ENCODE data around the gene VTI1A. TPM values are rescaled to one million over a fixed set of nuclear protein-coding genes. Genes with fewer than 3 reads are reported as not detected.

The VTI1A gene
- total and polyA plus RNA-seq, 2 of the 13 experiments (the other 11 are each of a cell fraction or from before 2014, with no cell fraction given), result 11.7 to 32.7 TPM

GRCh38 chr10:112653215-112653614, 206.2 kb downstream of the VTI1A start (continued):
- TF ChIP-seq CSRNP1 (CRISPR knock-in tag; IDR thresholded peaks at IDR 0.05), result no peak
- no peak for TF ChIP-seq KDM3A (CRISPR knock-in tag; IDR thresholded peaks at IDR 0.05; ENCODE audit: low read depth)
- no peak for TF ChIP-seq TAF1 (CRISPR knock-in tag; IDR thresholded peaks at IDR 0.05)
- TF ChIP-seq ZNF780A (CRISPR knock-in tag; IDR thresholded peaks at IDR 0.05), result no peak
- TF ChIP-seq CENPX (CRISPR knock-in tag; IDR thresholded peaks at IDR 0.05), result no peak
- no peak for TF ChIP-seq SP5 (CRISPR knock-in tag; IDR thresholded peaks at IDR 0.05; ENCODE audit: borderline replicate concordance, low read depth)
- no peak for TF ChIP-seq SMAD1 (CRISPR knock-in tag; IDR thresholded peaks at IDR 0.05; ENCODE audit: borderline replicate concordance, low read depth)
- TF ChIP-seq DRAP1 (CRISPR knock-in tag; IDR thresholded peaks at IDR 0.05), result no peak
- peak; percentile 36; the same call in 1 of the 2 replicates for TF ChIP-seq ZMYM3 (CRISPR knock-in tag; IDR thresholded peaks at IDR 0.05)
- no peak for TF ChIP-seq TEAD3 (CRISPR knock-in tag; optimal IDR thresholded peaks at IDR 0.05; ENCODE audit: borderline replicate concordance)
- TF ChIP-seq SAP130 (CRISPR knock-in tag; IDR thresholded peaks at IDR 0.05; ENCODE audit: low read depth), result 0 out of 2 replicates have a peak, but pooled peaks have one; percentile 16
- no peak for TF ChIP-seq ZBTB26 (CRISPR knock-in tag; IDR thresholded peaks at IDR 0.05; ENCODE audit: borderline replicate concordance)
- TF ChIP-seq ZBTB49 (CRISPR knock-in tag; IDR thresholded peaks at IDR 0.05; ENCODE audit: borderline replicate concordance), result no peak
- no peak for TF ChIP-seq RCOR2 (CRISPR knock-in tag; IDR thresholded peaks at IDR 0.05)
- TF ChIP-seq ZFP90 (CRISPR knock-in tag; IDR thresholded peaks at IDR 0.05; ENCODE audit: borderline replicate concordance), result no peak
- TF ChIP-seq POLR2G (IDR thresholded peaks at IDR 0.05; ENCODE audit: low read depth, low read length), result no peak
- no peak for TF ChIP-seq SMAD9 (CRISPR knock-in tag; IDR thresholded peaks at IDR 0.05)
- no peak for TF ChIP-seq ZNF205 (CRISPR knock-in tag; IDR thresholded peaks at IDR 0.05)
- TF ChIP-seq MAX (IDR thresholded peaks at IDR 0.05), result no peak
- TF ChIP-seq MATR3 (CRISPR knock-in tag; IDR thresholded peaks at IDR 0.05), result no peak
- TF ChIP-seq SALL1 (CRISPR knock-in tag; IDR thresholded peaks at IDR 0.05), result peak; percentile 42; the same call in 1 of the 2 replicates
- no peak for TF ChIP-seq ZNF281 (CRISPR knock-in tag; IDR thresholded peaks at IDR 0.05; ENCODE audit: borderline replicate concordance)
- TF ChIP-seq SIX4 (CRISPR knock-in tag; IDR thresholded peaks at IDR 0.05), result no peak
- no peak for TF ChIP-seq SP1 (IDR thresholded peaks at IDR 0.05)
- no peak for TF ChIP-seq SP1 (CRISPR knock-in tag; IDR thresholded peaks at IDR 0.05)

Measured in HepG2 (cell line).